Lung (tissue), 12 donors: ENCODE results near the gene ARHGAP45. TPM values are rescaled to one million over a fixed set of nuclear protein-coding genes. Genes with fewer than 3 reads are reported as not detected.
A peak's percentile ranks its signal among the peaks of the same experiment; 100 is the strongest.

Source experiments
- ATAC-seq: fragments of 200-7000 bp; cut with Tn5 transposase; one replicate; pipeline ENCODE4 v1.9.1; 2020; ENCODE audit warnings: moderate number of reproducible peaks; ENCODE audit not compliant: insufficient read depth, low FRiP score
- DNase-seq, 3 donors: peaks; one replicate each; pipeline ENCODE4 v3.0.0-alpha.2; 2013 to 2017
- H3K27ac ChIP-seq, 2 donors: one replicate each; pipeline ENCODE4 v1.5.1; 2013; ENCODE audit warnings: mild to moderate bottlenecking in 2 of 2, moderate library complexity in 2 of 2, control low read depth in 1 of 2, inconsistent platforms in 1 of 2, low read depth in 1 of 2, low read length in 1 of 2
- H3K27me3 ChIP-seq, 3 donors: one replicate each; pipeline ENCODE4 v1.5.1; 2013; ENCODE audit warnings: low read length in 2 of 3; ENCODE audit not compliant: control insufficient read depth in 3 of 3, insufficient read depth in 3 of 3
- H3K36me3 ChIP-seq, 4 donors: one replicate each; pipeline ENCODE4 v1.5.1; 2013; ENCODE audit warnings: low read length in 4 of 4, mild to moderate bottlenecking in 1 of 4, moderate library complexity in 1 of 4; ENCODE audit not compliant: control insufficient read depth in 4 of 4, insufficient read depth in 4 of 4
- H3K4me1 ChIP-seq, 5 donors: one replicate each; pipeline ENCODE4 v1.5.1; 2013; ENCODE audit warnings: low read length in 5 of 5, mild to moderate bottlenecking in 2 of 5, moderate library complexity in 1 of 5; ENCODE audit not compliant: control insufficient read depth in 5 of 5, insufficient read depth in 5 of 5
- H3K4me3 ChIP-seq: one replicate; pipeline ENCODE4 v1.5.1; 2013; ENCODE audit warnings: mild to moderate bottlenecking, control low read depth, moderate library complexity
- H3K9ac ChIP-seq, 2 donors: one replicate each; pipeline ENCODE4 v1.5.1; 2013; ENCODE audit warnings: low read length in 2 of 2, control low read depth in 1 of 2; ENCODE audit not compliant: insufficient read depth in 1 of 2
- H3K9me3 ChIP-seq, 4 donors: one replicate each; pipeline ENCODE4 v1.5.1; 2013; ENCODE audit warnings: low read length in 3 of 4, mild to moderate bottlenecking in 1 of 4, moderate library complexity in 1 of 4; ENCODE audit not compliant: control insufficient read depth in 4 of 4, insufficient read depth in 3 of 4
- WGBS, 2 donors: extraction: QIAGEN DNeasy Blood & Tissue Kit; methylation state at CpG; one replicate each; pipeline ENCODE4 v1.1.7; 2013; 5-methylcytosine and 5-hydroxymethylcytosine counted together
- polyA plus RNA-seq, 2 donors: library from polyadenylated mRNA; stranded (reverse); fragments of 200-250 nt; gene quantifications; one replicate each; pipeline ENCODE4 v1.2.1, GENCODE V29; 2013
- total RNA-seq, 2 donors: library from RNA; depleted of rRNA in 1 of 2; stranded (reverse); fragments of >200 nt in 1 of 2; gene quantifications; one replicate each; pipeline ENCODE4 v1.2.1, GENCODE V29; 2014 to 2021
- TF ChIP-seq, protein P1 (sequence below): IDR thresholded peaks from 2 replicates; pipeline ENCODE4 v1.5.1; 2012; ENCODE audit warnings: mild to moderate bottlenecking; ENCODE audit errors: control extremely low read depth, extremely low read depth
- donor health status: control.
- donor health status: control.
- donor health status: Bipolar disorder and iron deficiency.
- donor health status: healthy.
- donor health status: DM: yes; HTN: yes; CAD: no.

ARHGAP45 gene
- total and polyA plus RNA-seq, 4 donors, result 23.8 to 117 (median 80.9) TPM

DNA sequence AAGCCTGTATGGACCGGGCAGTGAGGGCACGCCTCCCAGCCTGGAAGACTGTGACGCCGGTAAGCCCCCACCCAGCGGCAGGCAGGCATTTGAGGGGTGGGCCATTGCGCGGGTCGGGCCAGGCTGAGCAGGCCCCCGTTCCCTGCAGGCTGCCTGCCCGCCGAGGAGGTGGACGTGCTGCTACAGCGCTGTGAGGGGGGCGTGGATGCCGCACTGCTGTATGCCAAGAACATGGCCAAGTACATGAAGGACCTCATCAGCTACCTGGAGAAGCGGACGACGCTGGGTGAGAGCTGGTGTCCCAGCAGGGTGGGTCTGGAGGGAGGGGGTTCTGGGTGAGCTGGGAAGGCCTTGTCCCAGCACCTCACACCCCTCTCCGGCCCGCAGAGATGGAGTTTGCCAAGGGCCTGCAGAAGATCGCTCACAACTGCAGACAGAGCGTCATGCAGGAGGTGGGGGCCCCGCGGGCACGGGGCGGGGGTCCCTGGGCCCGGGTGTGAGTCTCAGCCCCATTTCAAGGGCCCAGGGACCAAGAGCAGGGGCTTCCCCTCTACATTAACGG, 7.1 kb downstream of the ARHGAP45 start:
- DNase-seq, result no peak
- H3K4me3 ChIP-seq, result no peak overlapping the region
- H3K27ac ChIP-seq, result peak overlapping the region in 1 of 2 donors; percentile 26
- WGBS, 2 donors, result 65 to 73% methylated on average over 22 to 28 of the region's 28 CpGs
- TF ChIP-seq, protein P1, sequence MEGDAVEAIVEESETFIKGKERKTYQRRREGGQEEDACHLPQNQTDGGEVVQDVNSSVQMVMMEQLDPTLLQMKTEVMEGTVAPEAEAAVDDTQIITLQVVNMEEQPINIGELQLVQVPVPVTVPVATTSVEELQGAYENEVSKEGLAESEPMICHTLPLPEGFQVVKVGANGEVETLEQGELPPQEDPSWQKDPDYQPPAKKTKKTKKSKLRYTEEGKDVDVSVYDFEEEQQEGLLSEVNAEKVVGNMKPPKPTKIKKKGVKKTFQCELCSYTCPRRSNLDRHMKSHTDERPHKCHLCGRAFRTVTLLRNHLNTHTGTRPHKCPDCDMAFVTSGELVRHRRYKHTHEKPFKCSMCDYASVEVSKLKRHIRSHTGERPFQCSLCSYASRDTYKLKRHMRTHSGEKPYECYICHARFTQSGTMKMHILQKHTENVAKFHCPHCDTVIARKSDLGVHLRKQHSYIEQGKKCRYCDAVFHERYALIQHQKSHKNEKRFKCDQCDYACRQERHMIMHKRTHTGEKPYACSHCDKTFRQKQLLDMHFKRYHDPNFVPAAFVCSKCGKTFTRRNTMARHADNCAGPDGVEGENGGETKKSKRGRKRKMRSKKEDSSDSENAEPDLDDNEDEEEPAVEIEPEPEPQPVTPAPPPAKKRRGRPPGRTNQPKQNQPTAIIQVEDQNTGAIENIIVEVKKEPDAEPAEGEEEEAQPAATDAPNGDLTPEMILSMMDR, result no peak
- H3K9ac ChIP-seq, result no peak overlapping the region
- ATAC-seq, result peak; percentile 12
- H3K4me1 ChIP-seq, result peaks cover 0 to 24% (median 0%) of the 10 kb centered on the region in 5 donors
- peaks cover 0 to 27% (median 0%) of the 10 kb centered on the region in 4 donors for H3K36me3 ChIP-seq
- H3K9me3 ChIP-seq, result no peaks in the 10 kb centered on the region
- H3K27me3 ChIP-seq, result peaks cover 0 to 27% (median 25%) of the 10 kb centered on the region in 3 donors

DNA sequence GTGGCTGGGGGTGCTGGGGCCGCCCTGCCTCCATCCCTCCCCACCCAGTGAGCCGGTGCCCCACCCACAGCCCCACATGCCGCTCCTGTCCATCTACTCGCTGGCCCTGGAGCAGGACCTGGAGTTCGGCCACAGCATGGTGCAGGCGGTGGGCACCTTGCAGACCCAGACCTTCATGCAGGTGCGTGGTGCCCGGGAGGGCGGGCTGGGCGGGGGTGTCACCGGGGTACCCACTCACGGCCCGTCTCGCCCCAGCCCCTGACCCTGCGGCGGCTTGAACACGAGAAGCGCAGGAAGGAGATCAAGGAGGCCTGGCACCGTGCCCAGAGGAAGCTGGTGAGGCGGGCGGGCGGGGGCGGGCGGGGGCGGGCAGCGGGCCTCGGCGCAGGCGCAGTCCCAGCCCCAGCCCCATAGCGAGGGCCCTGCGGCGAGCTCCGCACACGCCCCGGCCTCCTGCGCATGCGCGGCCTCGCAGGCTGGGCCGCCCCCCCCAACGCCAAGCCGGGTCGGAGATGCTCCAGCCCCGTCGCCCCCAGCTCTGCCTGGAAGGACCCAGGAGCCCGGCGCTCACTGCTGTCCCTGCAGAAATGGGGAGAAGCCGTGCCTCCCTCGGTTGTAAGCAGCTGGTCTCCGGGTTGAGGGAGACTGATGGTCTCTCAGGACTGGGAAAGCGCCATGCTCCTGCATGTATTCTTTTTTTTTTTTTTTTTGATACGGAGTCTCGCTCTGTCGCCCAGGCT, 7.7 kb downstream of the ARHGAP45 start:
- peaks cover 0 to 30% (median 0%) of the 10 kb centered on the region in 4 donors for H3K36me3 ChIP-seq
- ATAC-seq (peak; percentile 32), DNase-seq (peak in 1 of 3 donors; percentile 53)
- TF ChIP-seq, protein P1, result no peak
- no peak overlapping the region for H3K9ac ChIP-seq
- H3K27me3 ChIP-seq, result peaks cover 0 to 22% (median 19%) of the 10 kb centered on the region in 3 donors
- no peaks in the 10 kb centered on the region for H3K9me3 ChIP-seq
- peaks cover 0 to 21% (median 0%) of the 10 kb centered on the region in 5 donors for H3K4me1 ChIP-seq
- 19 to 29% methylated on average over 17 to 54 of the region's 54 CpGs for WGBS, 2 donors
- peak overlapping the region in 1 of 2 donors; percentile 61 for H3K27ac ChIP-seq
- no peak overlapping the region for H3K4me3 ChIP-seq

DNA sequence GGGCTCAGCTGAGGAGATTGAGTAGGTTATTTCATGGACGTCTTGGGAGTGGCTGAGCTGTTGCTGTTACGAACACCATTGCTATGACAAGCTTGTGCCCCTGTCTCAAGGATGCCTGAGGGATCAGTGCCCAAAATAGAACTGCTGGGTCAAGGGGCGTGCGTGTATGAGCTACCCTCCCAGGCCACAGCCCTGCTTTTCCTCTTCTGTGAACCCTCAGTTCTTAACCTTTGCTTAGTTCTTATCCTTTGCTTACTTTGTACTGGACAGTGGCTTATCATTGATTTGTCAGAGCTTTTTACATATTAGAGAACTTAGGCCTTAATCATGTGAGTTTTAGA, 9.0 kb downstream of the ARHGAP45 start:
- no peak for ATAC-seq
- peaks cover 0 to 21% (median 0%) of the 10 kb centered on the region in 5 donors for H3K4me1 ChIP-seq

More for the DNA sequence above, 9.0 kb downstream of the ARHGAP45 start:
- WGBS, 2 donors, result 65 to 90% methylated on average over 4 of the region's 4 CpGs
- Histone ChIP-seq H3K27me3 (peaks cover 0 to 12% (median 12%) of the 10 kb centered on the region in 3 donors), H3K27ac (peak overlapping the region in 1 of 2 donors; percentile 85), H3K9me3 (no peaks in the 10 kb centered on the region), H3K4me3 (no peak overlapping the region), H3K36me3 (peaks cover 0 to 39% (median 0%) of the 10 kb centered on the region in 4 donors), H3K9ac (no peak overlapping the region)
- TF ChIP-seq, protein P1, result no peak
- no peak for DNase-seq
